Lung (tissue), 13 donors: ENCODE results near the gene TCHH. TPM values are rescaled to one million over a fixed set of nuclear protein-coding genes. Genes with fewer than 3 reads are reported as not detected.

Experiments
- ATAC-seq: fragments of 200-7000 bp; cut with Tn5 transposase; one replicate; pipeline ENCODE4 v1.9.1; 2020; ENCODE audit warnings: moderate number of reproducible peaks; ENCODE audit not compliant: insufficient read depth, low FRiP score
- DNase-seq, 3 donors: peaks; one replicate each; pipeline ENCODE4 v3.0.0-alpha.2; 2013 to 2017
- H3K27ac ChIP-seq, 2 donors: one replicate each; pipeline ENCODE4 v1.5.1; 2013; ENCODE audit warnings: mild to moderate bottlenecking in 2 of 2, moderate library complexity in 2 of 2, control low read depth in 1 of 2, inconsistent platforms in 1 of 2, low read depth in 1 of 2, low read length in 1 of 2
- H3K27me3 ChIP-seq, 3 donors: one replicate each; pipeline ENCODE4 v1.5.1; 2013; ENCODE audit warnings: low read length in 2 of 3; ENCODE audit not compliant: control insufficient read depth in 3 of 3, insufficient read depth in 3 of 3
- H3K36me3 ChIP-seq, 4 donors: one replicate each; pipeline ENCODE4 v1.5.1; 2013; ENCODE audit warnings: low read length in 4 of 4, mild to moderate bottlenecking in 1 of 4, moderate library complexity in 1 of 4; ENCODE audit not compliant: control insufficient read depth in 4 of 4, insufficient read depth in 4 of 4
- H3K4me1 ChIP-seq, 5 donors: one replicate each; pipeline ENCODE4 v1.5.1; 2013; ENCODE audit warnings: low read length in 5 of 5, mild to moderate bottlenecking in 2 of 5, moderate library complexity in 1 of 5; ENCODE audit not compliant: control insufficient read depth in 5 of 5, insufficient read depth in 5 of 5
- H3K4me3 ChIP-seq: one replicate; pipeline ENCODE4 v1.5.1; 2013; ENCODE audit warnings: mild to moderate bottlenecking, control low read depth, moderate library complexity
- H3K9ac ChIP-seq, 2 donors: one replicate each; pipeline ENCODE4 v1.5.1; 2013; ENCODE audit warnings: low read length in 2 of 2, control low read depth in 1 of 2; ENCODE audit not compliant: insufficient read depth in 1 of 2
- H3K9me3 ChIP-seq, 4 donors: one replicate each; pipeline ENCODE4 v1.5.1; 2013; ENCODE audit warnings: low read length in 3 of 4, mild to moderate bottlenecking in 1 of 4, moderate library complexity in 1 of 4; ENCODE audit not compliant: control insufficient read depth in 4 of 4, insufficient read depth in 3 of 4
- polyA plus RNA-seq, 2 donors: library from polyadenylated mRNA; stranded (reverse); fragments of 200-250 nt; gene quantifications; one replicate each; pipeline ENCODE4 v1.2.1, GENCODE V29; 2013
- small RNA-seq: library from RNA; depleted of rRNA; stranded (forward); fragments of <200 nt; gene quantifications from one replicate; pipeline ENCODE3, GENCODE V24; 2014; ENCODE audit warnings: low replicate concordance
- total RNA-seq, 2 donors: library from RNA; depleted of rRNA in 1 of 2; stranded (reverse); fragments of >200 nt in 1 of 2; gene quantifications; one replicate each; pipeline ENCODE4 v1.2.1, GENCODE V29; 2014 to 2021
- TF ChIP-seq, protein P1 (sequence below): IDR thresholded peaks from 2 replicates; pipeline ENCODE4 v1.5.1; 2012; ENCODE audit warnings: mild to moderate bottlenecking; ENCODE audit errors: control extremely low read depth, extremely low read depth
- donor health status: control.
- donor health status: control.
- donor health status: Bipolar disorder and iron deficiency.
- donor health status: healthy.
- donor health status: DM: yes; HTN: yes; CAD: no.

The TCHH gene
- total and polyA plus RNA-seq, 4 donors = 0.03 to 0.15 (median 0.04) TPM

DNA sequence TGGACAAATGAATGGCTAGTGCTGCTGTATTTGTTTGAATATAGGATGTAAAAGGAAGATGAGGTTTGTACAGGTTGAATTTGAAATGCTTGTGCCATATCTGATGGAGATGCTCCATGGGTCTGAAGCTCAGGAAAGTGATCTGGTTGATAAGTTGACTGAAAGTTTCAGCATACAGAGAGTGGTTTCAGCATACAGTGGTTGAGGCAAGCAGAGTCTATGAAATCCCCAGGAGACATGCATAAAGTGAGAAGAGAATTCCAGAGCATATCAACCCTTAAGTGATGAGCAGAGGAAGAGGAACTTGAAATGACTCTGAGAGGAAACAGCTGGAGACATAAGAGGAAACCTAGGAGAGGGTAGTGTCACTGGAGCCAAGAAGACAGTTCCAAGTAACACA, 48.1 kb downstream of the TCHH start:
- no peaks in the 10 kb centered on the region for H3K4me1 ChIP-seq
- H3K9ac ChIP-seq = no peak overlapping the region
- H3K36me3 ChIP-seq = no peaks in the 10 kb centered on the region
- H3K4me3 ChIP-seq = no peak overlapping the region
- no peak for DNase-seq
- H3K27me3 ChIP-seq = peaks cover 0 to 5% (median 0%) of the 10 kb centered on the region in 3 donors
- TF ChIP-seq, protein P1, sequence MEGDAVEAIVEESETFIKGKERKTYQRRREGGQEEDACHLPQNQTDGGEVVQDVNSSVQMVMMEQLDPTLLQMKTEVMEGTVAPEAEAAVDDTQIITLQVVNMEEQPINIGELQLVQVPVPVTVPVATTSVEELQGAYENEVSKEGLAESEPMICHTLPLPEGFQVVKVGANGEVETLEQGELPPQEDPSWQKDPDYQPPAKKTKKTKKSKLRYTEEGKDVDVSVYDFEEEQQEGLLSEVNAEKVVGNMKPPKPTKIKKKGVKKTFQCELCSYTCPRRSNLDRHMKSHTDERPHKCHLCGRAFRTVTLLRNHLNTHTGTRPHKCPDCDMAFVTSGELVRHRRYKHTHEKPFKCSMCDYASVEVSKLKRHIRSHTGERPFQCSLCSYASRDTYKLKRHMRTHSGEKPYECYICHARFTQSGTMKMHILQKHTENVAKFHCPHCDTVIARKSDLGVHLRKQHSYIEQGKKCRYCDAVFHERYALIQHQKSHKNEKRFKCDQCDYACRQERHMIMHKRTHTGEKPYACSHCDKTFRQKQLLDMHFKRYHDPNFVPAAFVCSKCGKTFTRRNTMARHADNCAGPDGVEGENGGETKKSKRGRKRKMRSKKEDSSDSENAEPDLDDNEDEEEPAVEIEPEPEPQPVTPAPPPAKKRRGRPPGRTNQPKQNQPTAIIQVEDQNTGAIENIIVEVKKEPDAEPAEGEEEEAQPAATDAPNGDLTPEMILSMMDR = no peak
- ATAC-seq = no peak
- no peak overlapping the region for H3K27ac ChIP-seq
- H3K9me3 ChIP-seq = no peaks in the 10 kb centered on the region

DNA sequence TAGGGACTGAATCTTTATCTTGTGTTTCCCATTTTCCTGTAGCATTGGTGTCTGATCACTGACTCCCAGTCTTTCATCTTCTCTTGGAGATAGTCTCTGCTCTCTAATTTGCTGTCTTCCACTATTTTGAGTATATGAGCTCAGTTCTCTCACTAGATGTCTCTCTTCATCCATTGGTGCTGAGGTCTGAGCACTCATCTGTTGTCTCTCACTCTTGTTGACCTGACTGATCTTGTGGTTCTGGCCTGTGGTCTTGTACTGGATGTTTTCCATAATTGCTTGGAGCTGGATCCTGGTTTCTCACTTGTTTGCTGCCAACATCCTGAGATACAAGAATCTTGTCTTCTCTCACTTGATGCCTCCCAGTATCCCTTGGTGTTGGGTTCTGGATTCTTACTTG, 53.3 kb downstream of the TCHH start:
- DNase-seq (no peak), ATAC-seq (no peak)
- Histone ChIP-seq H3K9ac (no peak overlapping the region), H3K36me3 (no peaks in the 10 kb centered on the region), H3K27me3 (peaks cover 0 to 2% (median 0%) of the 10 kb centered on the region in 3 donors), H3K4me3 (no peak overlapping the region), H3K27ac (no peak overlapping the region), H3K4me1 (no peaks in the 10 kb centered on the region), H3K9me3 (peaks cover 0 to 2% (median 0%) of the 10 kb centered on the region in 4 donors)
- TF ChIP-seq, protein P1 = no peak

Small RNA genes within 50 kb of the gene (small RNA-seq; reads per million reads assigned to genes)
- not detected for gene SPTLC1P4

Other genes with a start within 250 kb of the TCHH start
- gene THEM4, start 205.9 kb downstream of the TCHH start, total RNA-seq = 10 to 100 TPM; 11.5 to 15.6 TPM
- 10 to 100 TPM; 10.3 to 15.7 TPM for gene THEM4, start 205.9 kb downstream of the TCHH start, polyA plus RNA-seq
- 100 to 1,000 TPM; 205 to 801 TPM for gene S100A10, start 121.6 kb downstream of the TCHH start, total RNA-seq
- 1,000 to 10,000 TPM in 1 of 2 donors, 100 to 1,000 TPM in 1; 548 to 1,003 TPM for gene S100A10, start 121.6 kb downstream of the TCHH start, polyA plus RNA-seq
- gene S100A11, start 78.4 kb downstream of the TCHH start, total RNA-seq = 100 to 1,000 TPM in 1 of 2 donors, 10 to 100 TPM in 1; 69.4 to 610 TPM
- gene S100A11, start 78.4 kb downstream of the TCHH start, polyA plus RNA-seq = 1,000 to 10,000 TPM; 2,699 to 3,092 TPM
- not detected for gene TCHHL1, start 26.4 kb downstream of the TCHH start, total RNA-seq
- gene TCHHL1, start 26.4 kb downstream of the TCHH start, polyA plus RNA-seq = not detected
- gene RPTN, start 43.8 kb upstream of the TCHH start, total RNA-seq = not detected
- gene RPTN, start 43.8 kb upstream of the TCHH start, polyA plus RNA-seq = not detected
- gene HRNR, start 108.7 kb upstream of the TCHH start, total RNA-seq = not detected
- under 1 TPM in 1 of 2 donors, not detected in 1; 0.02 TPM for gene HRNR, start 108.7 kb upstream of the TCHH start, polyA plus RNA-seq
- gene FLG, start 209.8 kb upstream of the TCHH start, total RNA-seq = not detected
- gene FLG, start 209.8 kb upstream of the TCHH start, polyA plus RNA-seq = under 1 TPM in 1 of 2 donors, not detected in 1; 0.02 TPM
- not detected for gene FLG2, start 244.6 kb upstream of the TCHH start, total RNA-seq
- gene FLG2, start 244.6 kb upstream of the TCHH start, polyA plus RNA-seq = not detected